Ecto neural progenitor cell (in vitro differentiated cells): Measurements from ENCODE around the gene ARHGAP35.
A peak's percentile ranks its signal among the peaks of the same experiment; 100 is the strongest.
"Not testable (repeated sequence)": the region's sequence is repeated elsewhere in the genome, so short reads cannot be mapped to it uniquely, and the experiment has no call there.

Experiments
- DNase-seq: peaks from one replicate; pipeline ENCODE4 v3.0.0-alpha.2; 2018; ENCODE audit warnings: low spot score

The ARHGAP35 gene

DNA sequence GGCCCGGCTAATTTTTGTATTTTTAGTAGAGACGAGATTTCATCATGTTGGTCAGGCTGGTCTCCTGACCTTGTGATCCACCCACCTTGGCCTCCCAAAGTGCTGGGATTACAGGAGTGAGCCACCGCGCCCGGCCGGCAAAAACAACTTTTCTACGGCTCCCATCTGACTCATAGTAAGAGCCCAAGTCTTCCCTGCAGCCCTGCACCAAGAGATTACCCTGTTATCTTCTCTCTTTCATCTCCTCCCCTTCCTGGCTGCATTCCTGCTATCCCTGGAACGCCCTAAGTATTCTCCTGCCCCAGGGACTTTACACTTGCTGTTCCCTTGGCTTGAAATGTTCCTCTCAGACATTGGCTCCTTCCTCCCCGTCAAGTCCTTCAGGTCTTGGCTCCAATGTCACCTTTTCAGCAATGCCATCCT lies 16.7 kb upstream of the ARHGAP35 start:
- DNase-seq, result no peak

GRCh38 chr19:46845959-46846459 lies 14.8 kb upstream of the ARHGAP35 start:
- no peak for DNase-seq

DNA sequence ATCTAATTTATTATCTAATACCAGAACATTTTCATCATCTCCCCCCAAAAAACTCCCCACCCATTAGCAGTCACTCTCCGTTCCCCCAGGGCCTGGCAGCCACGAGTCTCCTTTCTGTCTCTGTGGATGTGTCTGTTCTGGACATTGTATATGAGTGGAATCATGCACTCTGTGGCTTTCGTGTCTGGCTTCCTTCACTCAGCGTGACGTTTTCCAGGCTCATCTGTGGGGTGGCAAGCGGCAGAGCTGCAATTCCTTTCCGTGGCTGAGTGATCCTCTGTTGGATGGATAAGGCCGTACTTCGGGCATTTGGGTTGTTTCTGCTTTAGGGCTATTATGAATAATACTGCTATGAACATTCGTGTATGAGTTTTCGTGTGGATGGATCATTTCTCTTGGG lies 13.3 kb upstream of the ARHGAP35 start:
- no peak for DNase-seq

DNA sequence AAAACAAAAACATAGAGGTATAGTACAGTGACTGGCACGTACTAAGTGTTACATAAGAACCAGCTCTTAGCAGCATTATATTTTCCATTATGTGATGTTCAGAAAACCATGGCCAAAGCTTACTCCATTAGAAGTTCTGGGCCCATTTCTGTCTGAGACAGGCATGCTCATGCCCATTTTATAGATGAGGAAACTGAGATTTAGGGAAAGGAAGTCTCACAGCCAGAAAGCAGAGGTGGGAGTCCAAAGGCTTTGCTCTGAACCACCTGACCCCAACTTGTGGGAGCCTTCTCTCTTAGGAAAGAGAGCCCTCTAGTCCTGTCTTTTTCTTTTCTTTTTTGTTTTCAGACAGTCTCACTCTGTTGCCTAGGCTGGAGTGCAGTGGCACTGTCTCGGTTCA lies 12.4 kb upstream of the ARHGAP35 start:
- DNase-seq, result no peak

DNA sequence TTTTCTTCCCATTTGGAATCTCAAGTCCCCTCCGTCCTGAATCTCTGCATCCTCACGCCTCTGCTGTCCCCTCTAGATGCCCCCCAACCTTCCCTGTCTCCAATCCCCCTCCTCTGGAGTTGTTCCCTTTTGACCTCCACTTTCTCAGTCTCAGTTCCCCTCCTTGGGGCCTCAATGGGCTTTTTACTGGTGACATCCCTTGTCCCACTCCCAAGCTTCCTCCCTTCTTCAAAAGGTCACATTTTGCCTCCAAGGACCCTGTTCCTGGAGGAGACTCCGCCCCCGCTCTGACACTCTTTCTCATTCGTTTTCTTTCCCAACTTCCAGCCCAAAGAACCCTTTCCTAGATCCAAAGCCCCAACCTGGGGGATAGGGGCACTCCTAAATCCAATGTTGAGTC lies 11.2 kb upstream of the ARHGAP35 start:
- DNase-seq, result no peak

DNA sequence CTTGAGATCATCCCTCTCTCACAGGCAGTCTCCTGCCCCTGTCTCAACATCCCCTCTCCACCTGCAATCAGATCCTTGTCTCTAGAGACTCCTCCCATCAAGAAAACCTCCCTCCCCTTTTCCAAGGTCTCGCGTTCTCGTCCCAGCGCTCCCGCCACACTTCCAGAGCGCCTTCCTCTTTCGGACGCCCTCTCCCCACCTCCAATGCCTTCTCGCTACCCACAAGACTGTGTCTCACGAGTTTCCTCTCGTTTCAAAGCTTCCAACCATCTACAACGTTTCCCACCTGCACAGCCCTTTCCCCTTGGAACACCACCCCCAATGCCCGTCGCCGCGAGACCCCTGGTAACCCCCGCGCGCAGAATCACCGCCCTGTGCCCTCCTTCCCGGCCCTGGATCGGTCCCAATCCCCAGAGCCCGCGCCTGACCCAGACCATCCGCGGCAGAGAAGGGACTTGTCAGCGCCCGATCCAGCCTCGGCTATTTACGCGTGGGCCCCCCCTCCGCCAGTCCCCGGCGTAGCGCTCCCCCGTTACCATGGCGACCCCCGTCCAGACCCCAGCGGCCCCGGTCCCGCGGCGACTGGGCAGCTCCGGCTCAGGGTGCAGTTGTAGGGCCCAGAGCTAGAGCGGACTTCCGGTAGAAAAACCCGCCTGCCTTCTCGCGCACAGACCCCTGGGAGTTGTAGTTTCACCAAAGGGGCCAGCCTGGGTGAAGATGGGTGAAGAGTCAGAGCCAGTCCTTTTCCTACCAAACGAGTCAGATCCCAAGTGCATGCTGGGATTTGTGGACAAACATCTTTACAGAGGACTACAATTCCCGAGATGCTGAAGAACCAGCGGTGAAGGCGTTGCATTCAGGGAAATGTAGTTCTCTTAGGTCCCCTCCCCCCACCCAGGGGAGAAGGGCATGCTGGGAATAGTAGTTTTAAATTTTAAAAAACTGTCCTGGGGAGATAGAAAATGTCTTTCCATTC lies 10.3 kb upstream of the ARHGAP35 start, which contains the start of gene AP2S1:
AP2S1 (minus strand) TSS at position 619 of the 976 bp plus-strand sequence; CDS start at position 539, 80 bp downstream.
- DNase-seq, result peak; percentile 97

DNA sequence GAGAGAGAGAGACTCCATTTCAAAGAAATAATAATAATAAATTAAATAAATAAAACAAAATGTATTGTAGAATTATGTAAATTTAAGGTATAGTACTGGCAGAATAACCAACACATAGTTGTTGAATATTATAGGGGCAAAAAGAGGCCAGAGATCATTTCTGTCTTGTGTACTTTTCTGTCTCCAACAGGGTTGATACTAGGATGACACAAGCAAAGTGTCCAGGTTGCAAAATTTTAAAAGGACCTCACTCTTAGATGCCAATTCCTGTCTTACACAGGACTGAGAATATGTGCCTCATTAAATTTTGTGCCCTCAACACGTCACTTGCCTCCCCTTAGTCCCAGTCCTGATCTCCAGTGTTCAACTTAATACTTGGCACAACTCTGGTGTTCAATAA lies 8.0 kb upstream of the ARHGAP35 start:
- DNase-seq, result no peak

GRCh38 chr19:46854698-46855097 lies 6.1 kb upstream of the ARHGAP35 start:
- not testable (repeated sequence) for DNase-seq

- peak; percentile 96 for DNase-seq
Observed at GRCh38 chr19:46856062-46857022, 4.5 kb upstream of the ARHGAP35 start.

DNA sequence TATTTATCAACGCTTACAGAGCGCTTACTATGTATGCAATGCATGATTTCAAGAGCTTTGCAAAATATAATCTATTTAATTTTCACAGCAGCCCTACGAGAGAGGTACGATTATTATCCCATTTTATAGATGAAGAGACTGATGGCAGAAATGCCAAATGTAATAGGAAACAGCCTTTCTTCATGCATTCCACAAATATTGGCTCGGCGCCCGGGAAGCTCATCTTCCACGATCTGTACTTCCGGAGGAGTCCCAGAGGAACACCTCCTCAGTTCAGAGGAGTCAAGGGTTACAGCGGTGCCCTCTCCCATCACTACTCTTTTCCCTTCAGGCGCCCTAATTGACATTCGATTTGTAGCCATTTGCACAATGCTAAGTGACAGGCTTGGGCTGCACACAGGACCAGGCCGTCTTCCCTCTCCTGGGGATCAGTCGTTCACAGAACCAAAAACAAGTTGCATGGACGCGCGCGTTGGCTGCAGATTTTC lies 1.1 kb upstream of the ARHGAP35 start:
- DNase-seq, result no peak

DNA sequence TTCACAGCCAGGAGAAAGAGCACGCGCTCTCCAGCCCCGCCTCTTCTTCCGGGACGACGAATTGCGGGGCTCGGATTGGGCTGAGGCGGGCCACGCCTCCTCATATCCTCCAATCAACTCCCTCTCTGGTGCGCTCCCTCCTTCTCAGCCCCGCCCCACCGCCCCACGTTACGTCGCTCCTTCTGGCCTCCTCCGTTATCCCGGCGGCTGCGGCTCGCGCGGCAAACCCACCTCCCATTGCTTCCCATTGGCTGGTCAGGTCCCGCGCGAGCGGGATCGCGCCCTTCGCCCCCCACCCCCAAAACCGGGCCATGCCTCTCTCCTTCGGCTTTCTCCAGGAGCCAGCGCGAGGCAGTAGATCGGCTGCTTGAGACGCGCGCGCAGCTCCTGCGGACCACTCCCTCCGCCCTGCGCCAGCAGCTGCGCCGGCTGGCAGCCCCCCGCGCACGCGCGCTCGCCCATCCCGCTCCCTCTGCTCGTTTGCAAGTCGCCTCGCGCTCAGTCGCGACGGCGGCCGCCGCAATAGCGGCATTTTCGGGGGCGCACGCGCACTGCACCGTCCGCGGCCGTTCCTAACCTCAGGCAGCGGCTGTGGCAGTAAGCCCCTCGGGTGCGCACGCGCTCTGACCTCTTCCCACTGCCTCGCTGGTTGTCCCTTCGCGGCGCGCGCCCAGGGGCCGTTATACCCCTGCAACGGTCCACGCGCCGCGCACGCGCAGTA lies 512 bp upstream of the ARHGAP35 start:
- DNase-seq, result peak; percentile 98

DNA sequence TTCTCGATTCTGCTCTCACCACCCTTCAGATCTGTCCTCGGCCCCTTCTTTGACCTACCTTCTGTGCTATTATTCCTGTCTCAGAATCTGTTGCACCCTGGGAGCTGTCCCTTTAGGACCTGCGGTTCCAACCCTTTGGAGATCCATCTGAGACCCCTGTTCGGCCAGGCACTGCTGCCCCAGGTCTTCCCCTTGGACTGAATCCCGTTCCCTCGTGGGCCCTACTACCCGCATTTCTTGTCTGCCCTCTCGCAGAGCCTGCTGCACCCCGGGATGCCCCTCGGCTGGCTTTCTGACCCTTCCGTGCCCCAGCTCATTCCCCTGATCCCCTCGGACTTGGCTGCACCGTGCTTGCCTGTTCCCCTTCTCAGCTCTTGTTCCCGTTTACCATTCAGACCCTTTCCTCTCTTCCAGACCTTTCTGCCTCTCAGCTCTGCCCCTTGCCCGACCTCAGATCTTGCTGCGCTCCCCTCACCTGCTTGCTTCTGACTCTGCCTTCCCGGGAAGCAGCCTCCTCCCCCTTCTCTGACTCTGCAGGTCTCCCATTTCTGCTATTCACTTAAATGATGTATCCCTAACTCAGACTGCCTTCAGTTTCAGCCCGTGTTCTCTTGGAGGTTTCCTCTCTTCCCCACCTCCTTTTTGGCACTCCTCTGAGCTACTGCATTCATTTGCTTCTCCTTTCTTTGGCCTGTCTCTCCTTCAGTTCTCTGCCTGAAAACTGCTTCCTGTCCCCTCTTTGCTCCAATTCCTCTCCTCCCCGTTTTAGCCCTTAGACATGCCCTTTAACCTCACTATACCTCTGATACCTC lies 1.1 kb downstream of the ARHGAP35 start:
- DNase-seq, result peak; percentile 65

DNA sequence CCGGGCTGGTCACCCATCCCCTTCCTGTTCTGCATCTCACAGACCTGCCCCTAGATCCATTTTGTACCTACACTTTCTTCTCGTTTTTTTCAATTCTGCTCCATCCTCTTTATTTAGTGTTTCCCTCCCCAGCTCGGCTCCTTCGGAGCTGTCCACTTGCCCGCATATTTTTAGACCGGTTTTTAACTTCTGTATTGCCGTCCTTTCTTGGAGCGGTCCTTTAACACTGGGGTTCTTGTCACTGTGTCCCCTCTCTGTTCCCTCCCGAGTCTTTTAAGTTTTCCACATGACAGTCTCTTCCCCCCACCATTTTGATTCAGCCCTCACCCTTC lies 1.7 kb downstream of the ARHGAP35 start:
- DNase-seq, result no peak

DNA sequence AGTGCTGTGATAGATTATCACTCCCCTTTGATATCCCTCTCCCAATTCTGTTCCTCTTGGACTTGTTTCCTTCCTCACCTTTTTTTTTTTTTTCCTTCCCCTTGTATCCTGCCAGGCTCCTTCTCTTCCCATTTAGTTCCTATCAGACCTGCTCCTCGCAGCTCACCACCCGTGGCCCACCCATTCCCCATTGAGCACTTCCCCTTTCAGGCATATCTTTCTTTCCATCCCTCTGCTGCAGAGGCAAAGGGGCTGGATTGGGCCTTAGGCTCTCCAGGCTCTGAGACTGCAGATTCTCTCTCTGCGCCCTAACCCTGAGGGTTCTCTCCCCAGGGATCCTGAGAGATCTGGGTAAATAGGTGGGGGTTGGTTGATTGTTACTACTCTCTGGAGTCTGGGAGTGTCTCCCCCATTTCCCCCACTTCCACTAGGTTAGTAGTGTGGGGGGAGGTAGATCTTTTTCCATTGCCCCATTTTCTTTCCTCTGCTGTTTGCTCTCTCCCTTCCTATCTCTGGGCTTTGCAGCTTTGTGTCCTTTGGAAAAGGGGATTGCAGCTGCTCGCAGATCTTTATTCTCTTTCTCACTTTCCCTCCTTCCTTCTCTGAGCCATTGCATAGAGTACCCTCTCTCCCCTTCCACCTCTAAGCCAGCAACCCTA lies 2.3 kb downstream of the ARHGAP35 start:
- no peak for DNase-seq

DNA sequence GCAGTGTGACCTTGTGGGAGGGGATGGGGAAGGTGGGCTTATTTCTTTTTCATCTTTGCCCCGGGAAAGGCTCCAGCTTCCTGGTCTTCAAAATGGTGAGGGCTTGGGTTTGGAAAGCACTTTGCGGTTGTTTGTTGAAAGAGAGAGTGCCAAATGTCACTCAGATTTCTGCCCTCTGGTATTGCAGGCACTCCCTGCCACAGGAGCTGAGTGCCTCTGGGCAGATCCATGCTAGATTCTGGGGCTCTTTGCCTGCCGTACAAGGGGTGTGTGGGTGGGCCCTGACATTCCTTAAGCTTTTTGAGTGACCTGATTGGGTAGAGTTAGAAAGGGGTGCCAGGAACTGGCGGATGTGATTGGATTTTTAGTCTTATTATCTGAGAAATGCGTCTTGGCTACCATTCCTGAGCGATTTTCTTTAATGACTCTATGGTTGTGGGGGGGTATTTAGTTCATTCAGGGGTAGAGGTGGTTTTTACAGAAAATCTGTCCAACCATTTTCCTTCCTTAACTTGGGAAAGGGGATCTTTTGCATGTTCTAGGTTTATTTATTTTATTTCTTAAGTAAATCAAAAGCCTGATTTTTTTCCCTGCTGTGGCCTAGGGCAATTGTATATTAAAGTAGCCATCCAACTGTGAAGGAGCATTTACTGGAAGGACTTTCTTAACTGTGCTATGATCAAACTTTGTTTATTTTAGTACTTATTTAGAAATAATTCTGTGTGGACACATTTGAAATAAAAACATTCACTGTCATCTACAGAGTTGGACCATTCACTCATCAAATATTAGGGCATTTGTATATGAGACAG lies 3.2 kb downstream of the ARHGAP35 start:
- peak; percentile 69 for DNase-seq

GRCh38 chr19:46866407-46867136 lies 5.8 kb downstream of the ARHGAP35 start:
- no peak for DNase-seq

GRCh38 chr19:46867170-46867569 lies 6.4 kb downstream of the ARHGAP35 start:
- DNase-seq, result no peak

DNA sequence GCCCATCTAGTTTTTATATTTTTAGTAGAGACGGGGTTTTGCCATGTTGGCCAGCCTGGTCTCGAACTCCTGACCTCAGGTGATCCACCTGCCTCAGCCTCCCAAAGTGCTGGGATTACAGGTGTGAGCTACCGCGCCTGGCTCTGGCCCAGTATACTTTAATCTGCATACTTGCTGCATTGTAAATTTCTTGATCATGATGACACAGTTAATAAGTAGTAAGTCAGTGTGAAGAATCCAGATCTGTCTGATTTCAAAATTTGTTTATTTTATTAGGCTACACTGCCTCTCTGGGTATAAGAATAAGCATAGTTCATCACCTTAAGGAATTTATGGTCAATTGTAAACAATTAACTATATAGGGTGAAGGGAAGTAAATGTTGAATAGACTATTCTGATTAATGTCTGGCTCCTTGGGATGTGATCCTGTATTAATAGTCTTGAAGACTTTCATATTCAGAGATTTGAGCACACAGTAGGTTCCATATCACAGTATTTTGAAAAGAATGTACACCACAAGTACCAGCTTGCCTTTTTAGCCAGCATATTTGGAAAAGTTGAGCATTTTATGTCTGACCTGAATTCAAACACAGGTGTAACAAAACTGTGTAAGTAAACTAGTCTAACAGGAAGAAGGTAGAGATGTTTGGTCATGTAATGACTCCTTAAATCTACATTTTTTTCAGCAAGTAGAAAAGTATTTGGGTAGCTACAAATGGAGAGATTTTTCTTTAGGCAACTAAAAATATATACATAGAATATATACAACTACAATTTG lies 7.4 kb downstream of the ARHGAP35 start:
- no peak for DNase-seq
